NCI-H82 treated with DMSO at 0.1 percent for 48 hours (cell line): Measurements from ENCODE around the gene ABCA7.
A peak's percentile ranks its signal among the peaks of the same experiment; 100 is the strongest.

Source experiments
- DNase-seq: peaks from one replicate; lab custom pipeline; 2025; ENCODE audit not compliant: unreplicated experiment; lab: John Stamatoyannopoulos, UW

The ABCA7 gene

DNA sequence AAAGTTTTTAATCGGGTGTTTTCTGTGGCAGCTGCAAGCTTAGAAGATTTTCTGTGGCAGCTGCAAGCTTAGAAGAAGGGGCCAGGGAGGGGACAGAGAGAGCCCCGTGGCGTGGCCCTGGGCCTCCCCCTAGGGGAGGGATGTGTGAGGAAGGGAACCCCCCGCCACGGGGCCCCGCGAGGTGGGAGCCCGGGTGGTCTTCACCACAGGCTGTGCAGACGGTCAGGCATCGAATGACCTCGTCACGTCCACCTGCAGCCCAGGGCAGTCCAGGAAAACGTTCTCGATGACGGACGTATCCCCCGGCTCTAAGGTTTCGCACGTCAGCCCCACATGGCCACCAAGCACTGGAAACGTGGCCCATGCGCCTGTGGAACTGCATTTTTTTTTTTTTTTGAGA, 46.7 kb downstream of the ABCA7 start:
- no peak for DNase-seq

DNA sequence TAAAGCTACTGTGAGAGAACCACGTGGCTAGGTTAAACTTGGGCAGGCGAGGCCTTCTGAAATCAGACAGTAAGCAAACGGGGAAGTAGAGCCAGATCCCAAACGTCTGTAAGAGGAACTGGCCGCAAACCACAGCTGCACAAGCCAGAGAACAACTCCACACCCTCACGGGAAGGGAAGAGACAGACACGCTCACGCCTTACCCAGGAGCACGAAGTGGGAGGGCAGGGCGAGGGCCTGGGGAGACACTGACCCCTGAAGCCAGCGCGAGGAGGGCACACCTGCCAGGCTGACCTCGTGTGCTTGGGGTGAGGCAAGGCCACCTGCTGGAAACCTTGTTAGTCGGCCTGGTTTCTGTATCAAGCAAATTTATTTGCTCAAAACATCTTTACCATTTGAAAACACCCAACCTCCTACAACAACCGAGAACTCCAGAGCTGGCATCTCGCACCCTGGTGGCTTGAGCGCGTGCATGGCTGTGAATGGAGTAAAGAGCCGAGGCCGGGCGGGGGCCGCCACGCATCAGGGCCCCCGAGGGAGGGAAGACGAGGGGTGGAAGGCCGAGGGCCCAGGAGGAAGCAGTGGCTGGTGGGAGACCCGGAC, 48.0 kb downstream of the ABCA7 start:
- DNase-seq = no peak

DNA sequence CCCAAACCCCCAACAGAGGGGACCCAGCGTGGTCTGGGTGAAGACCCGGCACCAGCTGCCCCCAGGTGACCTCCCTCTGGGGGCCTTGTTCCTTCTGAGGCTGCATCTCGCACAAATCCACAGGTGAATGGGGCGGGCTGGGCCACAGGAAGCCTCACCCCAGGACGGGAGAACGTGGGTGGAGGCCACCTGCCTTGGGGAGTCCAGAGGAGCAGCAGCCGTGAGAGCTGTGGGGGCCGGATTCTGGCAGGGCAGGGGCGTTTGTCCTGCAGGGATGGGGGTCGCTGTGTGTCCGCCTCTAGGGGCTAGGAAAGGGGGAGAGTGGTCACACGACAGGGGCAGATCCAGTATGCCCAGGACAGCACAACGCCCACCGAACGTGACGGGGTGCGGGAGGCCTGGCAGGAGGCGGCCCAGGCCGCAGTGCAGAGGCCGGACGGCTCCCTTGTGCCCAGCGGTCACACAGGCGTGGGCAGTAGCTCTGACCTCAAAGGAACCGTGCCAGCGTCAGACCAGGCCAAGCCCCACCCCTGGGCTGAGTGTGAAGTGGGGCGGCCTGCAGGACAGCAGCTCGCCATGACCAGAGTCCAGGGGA, 48.6 kb downstream of the ABCA7 start:
- no peak for DNase-seq

DNA sequence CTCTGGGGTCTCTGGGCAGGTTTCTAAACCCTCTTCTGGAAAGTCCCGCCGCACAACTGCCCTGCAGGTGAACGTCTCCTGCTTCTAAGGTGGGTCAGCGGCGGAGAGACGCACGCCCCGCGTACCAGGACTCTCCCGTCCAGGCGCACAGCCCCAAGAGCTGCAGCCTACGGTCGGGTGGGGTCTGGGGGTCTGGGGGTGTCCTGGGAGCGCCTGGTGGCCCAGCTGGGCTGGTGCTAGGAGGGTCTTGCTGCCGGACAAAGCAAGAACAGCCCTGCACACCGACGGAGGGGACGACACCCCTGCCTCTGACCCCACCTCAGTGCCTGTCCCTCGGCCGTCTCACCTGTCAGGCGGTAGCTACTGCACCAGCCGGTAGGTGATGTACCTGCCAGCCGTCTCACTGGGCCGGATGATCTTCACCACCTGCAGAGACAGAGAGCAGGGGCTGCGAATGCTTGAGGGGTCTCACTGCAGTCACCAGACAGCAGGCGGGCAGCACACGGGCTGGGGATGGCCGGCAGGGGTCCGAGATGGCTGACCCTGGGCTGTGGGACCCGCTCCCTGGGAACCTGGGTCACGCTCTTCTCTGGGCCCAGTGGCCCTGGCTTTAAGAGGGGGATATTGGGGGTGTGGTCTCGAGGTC, 49.3 kb downstream of the ABCA7 start:
- no peak for DNase-seq

DNA sequence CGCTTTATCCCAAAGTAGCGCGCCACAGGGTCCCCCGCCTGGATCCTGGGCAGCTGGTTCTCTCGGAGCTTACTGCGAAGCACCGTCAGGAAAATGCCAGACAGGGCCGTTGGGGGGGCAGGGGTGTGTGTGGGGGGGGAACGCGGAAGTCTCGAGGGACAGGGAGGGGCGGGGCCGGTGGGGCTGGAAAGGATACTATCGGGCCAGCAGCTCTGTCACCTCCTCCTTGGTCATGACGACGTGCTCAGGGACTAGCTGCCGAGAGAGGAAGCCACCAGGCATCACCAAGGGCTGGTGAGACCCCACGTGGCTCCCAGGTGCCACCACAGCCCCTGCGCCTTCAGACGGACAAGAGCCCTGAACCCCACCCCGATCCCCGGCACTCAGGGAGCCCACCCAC, 50.0 kb downstream of the ABCA7 start:
- DNase-seq = no peak

DNA sequence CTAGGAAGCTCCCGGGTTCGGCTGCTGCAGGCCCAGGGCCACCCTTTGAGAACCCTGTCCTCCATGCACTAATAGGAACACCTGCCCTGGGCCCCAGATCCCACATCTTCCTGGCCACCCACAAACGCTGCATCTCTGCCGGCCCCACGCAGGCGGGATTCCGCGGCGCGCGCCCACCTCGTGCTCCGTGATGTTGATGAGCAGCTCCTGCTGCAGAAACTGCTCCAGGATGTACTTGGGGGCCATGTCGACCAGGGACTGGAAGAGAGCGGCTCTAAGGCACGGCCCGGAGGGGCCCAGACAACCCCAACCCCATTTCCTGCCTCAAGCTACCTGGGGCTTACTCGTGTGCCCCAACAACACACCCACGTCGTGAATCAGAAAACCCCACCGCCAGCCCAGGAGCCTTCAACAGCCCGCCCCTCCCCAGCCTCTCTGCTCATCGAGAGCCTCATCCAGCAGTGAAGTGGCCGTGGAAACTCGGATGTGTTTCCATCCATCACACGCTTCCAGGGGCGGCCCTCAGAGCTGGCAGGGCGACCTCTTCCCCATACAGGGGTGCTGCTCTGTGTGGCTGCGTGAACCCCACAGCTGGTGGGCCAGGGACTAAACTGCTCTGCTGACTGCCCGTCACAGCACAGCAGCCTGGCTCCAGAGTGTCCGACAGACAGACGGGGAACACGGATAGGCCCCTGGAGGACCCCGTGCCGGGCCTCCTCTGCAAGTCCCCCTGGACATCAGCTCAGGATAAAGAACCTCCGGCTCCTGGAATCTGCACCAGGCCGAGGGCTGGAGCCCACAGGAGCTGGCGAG, 51.0 kb downstream of the ABCA7 start:
- no peak for DNase-seq

DNA sequence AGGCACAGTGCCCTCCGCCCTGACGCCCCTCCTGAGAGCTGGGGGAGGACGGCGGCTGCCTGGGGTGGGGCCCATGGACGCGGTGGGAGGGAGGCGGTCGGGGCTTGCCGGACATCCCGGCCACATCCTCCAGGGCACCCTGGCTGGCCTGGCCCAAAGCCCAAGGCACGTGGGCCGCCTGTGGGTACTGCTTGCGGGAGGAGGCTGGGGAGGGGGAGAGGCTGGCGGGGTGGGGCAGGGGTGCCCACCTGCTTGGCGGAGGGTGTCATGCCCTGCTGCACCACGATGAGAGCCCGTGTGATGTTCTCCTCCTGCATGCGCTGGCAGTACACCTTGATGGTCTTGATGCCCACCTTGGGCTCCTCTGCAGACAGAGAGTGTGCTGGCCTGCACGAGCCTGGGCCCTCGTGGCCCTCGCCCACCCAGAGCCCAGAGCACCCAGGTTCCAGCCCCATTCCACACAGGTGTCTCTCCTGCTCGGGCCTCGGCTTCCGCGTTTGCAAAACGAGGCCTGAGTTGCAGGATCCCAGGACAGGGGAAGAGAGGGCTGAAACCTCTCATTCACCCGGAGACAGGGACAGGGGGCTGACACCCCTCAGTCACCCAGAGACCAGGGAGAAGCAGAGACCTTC, 51.8 kb downstream of the ABCA7 start:
- no peak for DNase-seq

DNA sequence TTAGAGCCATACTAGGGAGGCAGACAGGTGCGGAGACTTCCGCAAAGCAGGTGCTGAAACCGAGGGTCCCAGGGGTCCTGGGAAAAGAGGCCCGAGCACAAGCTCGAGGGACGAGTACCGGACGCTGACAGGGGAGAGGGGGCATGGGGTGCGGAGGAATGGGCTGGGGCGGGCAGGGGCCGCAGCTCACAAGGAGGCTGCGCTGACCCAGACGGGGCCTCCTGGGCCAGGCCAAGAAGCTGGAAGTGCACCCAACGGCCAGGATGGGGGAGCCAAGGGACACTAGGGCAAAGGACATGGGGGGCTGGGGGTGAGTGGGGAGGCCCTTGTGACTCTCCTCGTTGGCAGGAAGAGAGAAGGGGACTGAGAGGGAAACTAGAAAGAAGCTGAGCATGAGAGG, 53.4 kb downstream of the ABCA7 start:
- DNase-seq = no peak

DNA sequence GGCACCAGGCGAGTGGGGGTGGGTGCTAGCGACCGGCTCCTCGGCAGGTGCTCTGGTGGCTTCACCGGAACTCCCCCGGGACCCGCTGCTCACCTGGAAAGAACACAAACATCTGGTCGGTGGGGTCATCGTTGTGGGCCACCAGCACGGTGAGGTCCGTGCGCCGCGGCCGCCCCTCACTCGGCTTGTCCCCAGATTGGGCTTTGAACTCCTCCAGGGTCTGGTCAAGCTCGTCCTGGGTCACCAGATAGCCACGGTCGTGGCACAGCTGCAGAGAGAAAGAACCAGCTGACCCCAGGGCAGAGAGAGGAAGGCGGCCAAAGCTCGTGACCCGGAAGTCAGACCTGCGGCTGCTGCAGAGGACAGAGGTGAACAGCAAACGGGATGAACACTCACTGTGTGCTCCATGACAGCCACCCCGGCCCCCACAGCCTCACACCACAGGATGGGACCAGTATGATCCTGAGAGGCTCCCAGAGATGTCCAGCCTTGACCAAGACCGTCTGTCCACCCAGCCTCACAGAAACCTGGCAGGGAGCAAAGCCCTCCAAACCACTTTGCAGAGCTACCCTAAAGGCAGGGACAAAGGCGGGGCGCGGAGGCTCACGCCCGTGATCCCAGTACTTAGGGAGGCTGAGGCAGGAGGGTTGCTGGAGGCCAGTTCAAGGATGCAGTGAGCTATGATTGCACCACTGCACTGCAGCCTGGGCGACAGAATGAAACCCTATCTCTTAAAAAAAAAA, 54.1 kb downstream of the ABCA7 start:
- no peak for DNase-seq

DNA sequence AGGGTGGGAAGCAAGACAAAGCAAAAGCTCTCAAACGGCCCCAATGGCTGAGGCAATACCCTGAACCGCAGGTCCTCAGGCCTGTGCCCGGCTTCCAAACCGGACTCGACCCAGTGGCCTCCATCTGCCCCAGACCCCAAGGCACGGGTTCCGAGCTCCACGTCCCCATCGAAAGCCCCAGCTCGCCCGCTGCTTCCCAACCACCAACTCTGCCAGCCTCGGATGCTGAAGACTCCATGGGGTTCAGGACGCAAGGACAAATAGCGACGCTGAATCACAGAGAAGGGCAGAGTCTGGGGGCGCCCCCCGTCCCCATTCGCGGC, 54.7 kb downstream of the ABCA7 start:
- DNase-seq = no peak

DNA sequence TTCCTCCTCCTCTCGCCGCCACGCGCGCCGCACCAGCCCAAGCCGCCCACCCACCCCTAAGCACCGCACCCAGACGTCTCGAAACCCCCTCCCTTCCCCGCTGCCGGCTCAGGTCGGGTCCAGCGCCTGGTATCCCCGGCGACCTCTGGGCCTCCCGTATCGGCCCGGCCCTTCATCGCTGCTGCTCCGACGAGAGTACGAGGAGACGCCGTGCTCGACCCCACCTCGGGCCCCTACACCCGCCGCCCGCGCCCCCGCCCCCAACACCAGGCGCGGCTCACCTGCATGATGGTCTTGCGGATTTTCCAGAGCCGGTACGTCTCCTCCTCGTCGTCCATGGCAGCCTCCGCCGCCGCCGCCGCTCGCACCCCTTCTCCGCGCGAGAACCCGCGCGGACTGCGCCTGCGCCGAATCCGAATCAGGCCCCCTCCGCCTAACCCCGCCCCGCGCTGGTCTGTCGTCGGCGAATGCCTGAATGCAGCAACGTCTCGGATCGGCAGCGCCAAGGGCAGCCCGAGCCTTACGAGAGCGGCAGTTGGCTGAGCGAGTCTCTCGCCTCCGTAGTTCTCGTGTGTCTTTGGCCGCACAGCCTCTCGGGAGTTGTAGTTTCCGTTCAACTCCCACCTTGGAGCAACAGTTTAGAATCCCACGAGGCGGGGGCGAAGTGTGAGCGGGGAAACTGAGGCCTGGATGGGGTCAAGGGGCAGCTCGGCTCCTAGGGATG, 55.2 kb downstream of the ABCA7 start, which contains the start of gene POLR2E:
TSS of gene POLR2E (minus strand) at position 398 of the 724 bp plus-strand sequence. CDS start at position 338, 60 bp downstream.
- peak; percentile 85 for DNase-seq

DNA sequence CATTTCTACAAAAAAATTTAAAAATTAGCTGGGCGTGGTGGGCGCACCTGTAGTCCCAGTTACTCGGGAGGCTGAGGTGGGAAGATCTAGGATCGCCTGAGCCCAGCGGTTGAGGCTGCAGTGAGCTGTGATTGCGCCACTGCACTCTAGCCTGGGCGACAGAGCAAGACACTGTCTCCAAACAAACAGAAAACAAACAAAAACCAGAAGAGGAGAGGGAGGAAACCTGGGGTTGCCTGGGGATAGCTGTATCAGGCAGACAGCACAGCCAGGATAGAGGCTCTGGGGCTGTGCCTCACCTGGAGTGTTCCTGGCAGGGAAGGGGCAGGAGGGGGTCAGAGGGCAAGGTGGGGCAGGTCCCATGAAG, 57.9 kb downstream of the ABCA7 start:
- no peak for DNase-seq

DNA sequence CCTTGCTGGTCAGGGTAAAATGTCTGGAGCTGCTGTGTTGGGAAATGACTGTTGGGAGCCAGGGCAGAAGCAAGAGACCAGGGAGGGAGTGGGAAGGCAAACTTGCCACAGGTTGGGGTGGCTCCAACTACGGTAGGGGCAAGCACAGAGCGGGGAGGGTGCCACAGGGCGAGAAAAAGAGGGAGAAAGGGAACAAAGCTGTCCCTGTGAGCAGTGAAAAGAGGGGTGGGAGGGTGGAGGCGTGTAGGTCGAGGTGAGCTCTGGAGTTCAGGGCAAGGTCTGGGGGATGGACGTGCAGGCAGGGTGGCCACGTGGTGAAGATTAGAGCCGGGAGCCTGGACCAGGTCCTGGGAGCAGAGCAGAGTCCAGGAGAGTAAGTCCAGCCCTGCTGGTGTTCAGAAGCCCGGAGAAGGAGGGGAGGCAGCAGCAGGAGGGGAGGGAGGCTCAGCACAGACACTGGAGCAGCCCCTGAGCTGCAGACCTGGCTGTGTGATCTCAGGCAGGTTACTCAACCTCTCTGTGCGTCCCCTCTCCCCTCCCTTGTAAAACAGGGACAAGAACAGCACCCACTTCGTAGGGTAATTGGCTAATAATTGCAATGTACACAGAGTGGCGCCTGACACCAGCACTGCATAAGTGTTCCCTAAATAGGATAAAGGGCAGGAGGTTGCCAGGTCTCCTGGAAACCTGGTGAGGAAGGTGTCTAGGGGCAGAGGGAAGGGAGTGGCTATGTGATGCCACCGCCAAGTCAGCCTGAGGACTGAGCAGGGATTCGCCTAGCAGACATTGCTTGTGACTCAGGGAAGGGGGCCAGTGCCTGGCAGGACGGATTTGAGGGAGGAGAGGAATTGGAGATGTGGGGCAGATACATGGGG, 58.5 kb downstream of the ABCA7 start:
- DNase-seq = no peak

DNA sequence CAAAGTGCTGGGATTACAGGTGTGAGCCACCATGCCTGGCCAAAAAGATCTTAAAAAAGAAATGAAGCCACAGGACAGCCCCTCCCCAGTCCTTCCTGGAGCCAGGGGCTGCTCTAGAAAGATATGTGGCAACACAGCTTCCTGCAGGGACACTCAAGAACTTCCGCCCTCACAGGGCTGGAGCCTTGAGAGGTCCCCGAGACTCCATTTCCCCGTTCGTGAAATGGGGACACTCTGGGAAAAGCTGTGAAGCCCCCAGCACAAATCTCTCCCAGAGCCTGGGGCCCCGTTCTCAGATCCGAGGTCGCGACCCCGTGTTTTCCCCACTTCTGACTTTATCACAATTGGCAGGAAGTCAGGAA, 61.4 kb downstream of the ABCA7 start:
- no peak for DNase-seq

DNA sequence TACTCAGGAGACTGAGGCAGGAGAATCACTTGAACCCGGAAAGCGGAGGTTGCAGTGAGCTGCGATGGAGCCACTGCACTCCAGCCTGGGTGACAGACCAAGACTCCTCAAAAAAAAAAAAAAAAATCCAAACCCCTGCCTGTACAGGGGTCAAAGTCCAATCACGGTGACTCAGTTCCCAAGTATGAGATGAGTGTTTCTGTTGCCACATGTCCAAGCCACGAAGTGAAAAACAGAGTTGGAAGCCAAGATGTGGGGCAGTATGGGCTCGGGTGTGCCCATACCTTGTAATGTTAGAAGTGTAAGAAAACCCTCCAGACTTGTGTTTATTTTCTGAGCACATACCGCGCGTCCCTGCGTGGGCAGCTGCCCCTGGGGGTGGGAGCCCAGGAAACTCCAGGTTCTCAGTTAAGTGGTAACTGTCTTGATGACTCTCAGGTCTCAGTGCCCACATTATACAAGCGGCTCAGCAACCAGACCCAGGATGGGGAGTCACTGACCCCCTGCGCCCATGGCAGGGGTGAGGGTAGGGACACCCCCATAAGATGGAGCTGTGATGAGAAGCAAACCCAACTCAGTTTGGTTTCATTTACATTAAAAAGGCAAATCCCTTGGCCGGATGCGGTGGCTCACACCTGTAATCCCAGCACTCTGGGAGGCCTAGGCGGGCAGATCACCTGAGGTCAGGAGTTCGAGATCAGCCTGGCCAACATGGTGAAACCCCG, 62.7 kb downstream of the ABCA7 start:
- DNase-seq = no peak

DNA sequence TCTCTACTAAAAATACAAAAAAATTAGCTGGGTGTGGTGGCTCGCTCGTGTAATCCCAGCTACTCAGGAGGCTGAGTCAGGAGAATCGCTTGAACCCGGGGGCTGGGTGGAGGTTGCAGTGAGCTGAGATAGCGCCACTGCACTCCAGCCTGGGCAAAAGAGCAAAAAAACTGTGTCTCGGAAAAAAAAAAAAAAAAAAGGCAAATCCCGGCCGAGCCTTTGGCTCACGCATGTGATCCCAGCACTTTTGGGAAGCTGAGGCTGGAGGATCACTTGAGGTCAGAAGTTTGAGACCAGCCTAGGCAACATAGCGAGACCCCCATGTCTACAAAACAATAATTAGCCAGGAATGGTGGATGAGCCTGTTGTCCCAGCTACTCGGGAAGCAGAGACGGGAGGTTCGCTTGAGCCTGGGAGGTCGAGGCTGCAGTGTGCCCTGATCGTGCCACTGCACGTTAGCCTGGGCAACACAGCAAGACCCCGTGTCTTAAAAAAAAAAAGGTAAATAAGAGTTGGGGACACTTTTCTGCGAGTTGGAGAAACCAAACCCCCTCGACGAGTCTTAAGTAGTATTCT, 63.3 kb downstream of the ABCA7 start:
- DNase-seq = no peak

DNA sequence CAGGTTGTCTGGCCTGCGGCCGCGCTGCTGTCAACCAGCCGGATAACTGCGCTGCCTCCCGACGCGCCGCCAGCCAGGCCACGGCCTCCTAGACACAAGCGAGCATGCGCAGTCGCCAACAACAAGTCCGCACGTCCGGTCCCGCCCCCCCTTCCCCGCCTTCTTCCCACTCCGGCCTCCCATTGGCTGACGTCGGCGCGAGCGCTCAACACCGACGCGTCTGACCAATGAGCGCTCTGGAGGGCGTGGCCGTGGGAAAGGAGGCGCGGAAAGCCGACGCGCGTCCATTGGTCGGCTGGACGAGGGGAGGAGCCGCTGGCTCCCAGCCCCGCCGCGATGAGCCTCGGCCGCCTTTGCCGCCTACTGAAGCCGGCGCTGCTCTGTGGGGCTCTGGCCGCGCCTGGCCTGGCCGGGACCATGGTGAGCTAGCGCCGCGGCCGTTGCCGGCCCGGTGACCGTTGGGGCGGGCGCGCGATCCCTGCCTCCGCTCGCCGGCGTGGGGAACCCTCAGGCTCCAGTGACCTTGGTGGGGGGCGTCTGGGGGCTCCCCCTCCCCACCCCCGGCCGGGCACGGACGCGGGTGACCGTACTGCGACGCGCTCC, 63.9 kb downstream of the ABCA7 start, which contains the start of gene GPX4:
TSS of gene GPX4 (plus strand) at position 287 of the 603 bp plus-strand sequence. CDS start at position 337, 50 bp downstream.
- peak; percentile 88 for DNase-seq
